H9 (cell line): ENCODE data around the gene TMEM9. TPM values are rescaled to one million over a fixed set of nuclear protein-coding genes. Genes with fewer than 3 reads are reported as not detected.

Experiments used
- DNase-seq: peaks from one replicate; pipeline ENCODE4 v3.0.0-alpha.2; 2017
- H2AFZ ChIP-seq: one replicate; pipeline ENCODE4 v1.6.1; 2013; ENCODE audit warnings: mild to moderate bottlenecking, low read length, control low read depth, moderate library complexity
- H2AK5ac ChIP-seq: 2 replicates; pipeline ENCODE4 v1.6.1; 2013; ENCODE audit warnings: low read length, control low read depth, mixed read lengths; ENCODE audit not compliant: insufficient read length
- H2BK120ac ChIP-seq: one replicate; pipeline ENCODE4 v1.6.1; 2013; ENCODE audit warnings: low read depth, mild to moderate bottlenecking, low read length, control low read depth, inconsistent platforms; ENCODE audit not compliant: poor library complexity, severe bottlenecking
- H2BK12ac ChIP-seq: 2 replicates; pipeline ENCODE4 v1.6.1; 2013; ENCODE audit warnings: low read length, control low read depth, mixed read lengths, low read depth; ENCODE audit not compliant: insufficient read length
- H2BK15ac ChIP-seq: 2 replicates; pipeline ENCODE4 v1.6.1; 2013; ENCODE audit warnings: low read depth, low read length, control low read depth
- H2BK20ac ChIP-seq: one replicate; pipeline ENCODE4 v1.6.1; 2013; ENCODE audit warnings: low read depth, mild to moderate bottlenecking, low read length, control low read depth, inconsistent platforms; ENCODE audit not compliant: poor library complexity, severe bottlenecking
- H2BK5ac ChIP-seq: 2 replicates; pipeline ENCODE4 v1.6.1; 2013; ENCODE audit warnings: low read length, control low read depth, mixed read lengths; ENCODE audit not compliant: insufficient read length
- H3K14ac ChIP-seq: 2 replicates; pipeline ENCODE4 v1.6.1; 2013; ENCODE audit warnings: low read length, control low read depth; ENCODE audit not compliant: insufficient read depth
- H3K18ac ChIP-seq: 2 replicates; pipeline ENCODE4 v1.6.1; 2013; ENCODE audit warnings: low read depth, mild to moderate bottlenecking, mixed read lengths, low read length, control low read depth; ENCODE audit not compliant: insufficient read length
- H3K23ac ChIP-seq: 2 replicates; pipeline ENCODE4 v1.6.1; 2013; ENCODE audit warnings: low read length, control low read depth, mixed read lengths, low read depth; ENCODE audit not compliant: insufficient read length
- H3K23me2 ChIP-seq: 2 replicates; pipeline ENCODE4 v1.6.1; 2013; ENCODE audit warnings: low read depth, mild to moderate bottlenecking, mixed read lengths, low read length, control low read depth; ENCODE audit not compliant: insufficient read length, poor library complexity, severe bottlenecking
- H3K27ac ChIP-seq: 2 replicates; pipeline ENCODE4 v1.5.1; 2013; ENCODE audit warnings: low read length, control low read depth, mixed read lengths, low read depth; ENCODE audit not compliant: insufficient read length
- H3K27me3 ChIP-seq: 2 replicates; pipeline ENCODE4 v1.6.1; 2013; ENCODE audit warnings: low read length, control low read depth, inconsistent platforms; ENCODE audit not compliant: insufficient read depth
- H3K4ac ChIP-seq: 2 replicates; pipeline ENCODE4 v1.6.1; 2013; ENCODE audit warnings: low read depth, mild to moderate bottlenecking, control low read depth, inconsistent platforms, low read length, moderate library complexity
- H3K4me1 ChIP-seq: 2 replicates; pipeline ENCODE4 v1.6.1; 2013; ENCODE audit warnings: low read length, control low read depth, inconsistent platforms; ENCODE audit not compliant: insufficient read depth
- H3K4me2 ChIP-seq: 2 replicates; pipeline ENCODE4 v1.6.1; 2013; ENCODE audit warnings: low read length, control low read depth, mixed read lengths; ENCODE audit not compliant: insufficient read length, insufficient read depth
- H3K56ac ChIP-seq: 2 replicates; pipeline ENCODE4 v1.6.1; 2013; ENCODE audit warnings: low read depth, mild to moderate bottlenecking, mixed read lengths, low read length, control low read depth; ENCODE audit not compliant: insufficient read length
- H3K79me1 ChIP-seq: 2 replicates; pipeline ENCODE4 v1.6.1; 2013; ENCODE audit warnings: low read depth, mild to moderate bottlenecking, moderate library complexity, low read length, control low read depth, inconsistent platforms; ENCODE audit not compliant: insufficient read depth, poor library complexity, severe bottlenecking
- H3K79me2 ChIP-seq: 2 replicates; pipeline ENCODE4 v1.6.1; 2013; ENCODE audit warnings: low read length, control low read depth, inconsistent platforms; ENCODE audit not compliant: insufficient read depth
- H3K9ac ChIP-seq: 2 replicates; pipeline ENCODE4 v1.6.1; 2013; ENCODE audit warnings: low read length, control low read depth, mixed read lengths; ENCODE audit not compliant: insufficient read length; ENCODE audit errors: extremely low read depth
- H3K9me3 ChIP-seq: one replicate; pipeline ENCODE4 v1.6.1; 2013; ENCODE audit warnings: low read depth, low read length, inconsistent platforms; ENCODE audit not compliant: control insufficient read depth
- H3T11ph ChIP-seq: one replicate; pipeline ENCODE4 v1.6.1; 2013; ENCODE audit warnings: mild to moderate bottlenecking, low read length, control low read depth, inconsistent platforms
- H4K20me1 ChIP-seq: one replicate; pipeline ENCODE4 v1.6.1; 2013; ENCODE audit not compliant: control insufficient read depth, insufficient read length, insufficient read depth
- H4K5ac ChIP-seq: 2 replicates; pipeline ENCODE4 v1.6.1; 2013; ENCODE audit warnings: low read depth, mild to moderate bottlenecking, mixed read lengths, low read length, control low read depth; ENCODE audit not compliant: insufficient read length
- H4K8ac ChIP-seq: replicated peaks from 2 replicates; pipeline ENCODE4 v1.6.1; 2013; ENCODE audit warnings: low read length, control low read depth, mixed read lengths, low read depth; ENCODE audit not compliant: insufficient read length
- H4K91ac ChIP-seq: 2 replicates; pipeline ENCODE4 v1.6.1; 2013; ENCODE audit warnings: low read depth, mild to moderate bottlenecking, moderate library complexity, mixed read lengths, low read length, control low read depth; ENCODE audit not compliant: insufficient read length
- H3K27ac Mint-ChIP-seq, 3 experiments: 2 replicates in 2 of 3; 3 replicates in 1 of 3; pipeline ENCODE4 v1.8.0; 2020 to 2021; ENCODE audit warnings: mixed read lengths in 3 of 3, mild to moderate bottlenecking in 1 of 3, moderate library complexity in 1 of 3
- H3K27me3 Mint-ChIP-seq: 2 replicates; pipeline ENCODE4 v1.8.0; 2021; ENCODE audit warnings: low read depth, mild to moderate bottlenecking, moderate library complexity, mixed read lengths
- H3K36me3 Mint-ChIP-seq, 3 experiments: 2 replicates in 2 of 3; 3 replicates in 1 of 3; pipeline ENCODE4 v1.8.0; 2020 to 2021; ENCODE audit warnings: low read depth in 3 of 3, mixed read lengths in 3 of 3; ENCODE audit not compliant: insufficient read depth in 1 of 3
- H3K4me1 Mint-ChIP-seq, 2 experiments: 2 replicates each; pipeline ENCODE4 v1.8.0; 2020; ENCODE audit warnings: mixed read lengths in 2 of 2
- H3K4me3 Mint-ChIP-seq, 2 experiments: 2 replicates in 1 of 2; 3 replicates in 1 of 2; pipeline ENCODE4 v1.8.0; 2020 to 2021; ENCODE audit warnings: mild to moderate bottlenecking in 2 of 2, mixed read lengths in 2 of 2, moderate library complexity in 1 of 2
- H3K9me3 Mint-ChIP-seq, 2 experiments: 2 replicates in 1 of 2; 3 replicates in 1 of 2; pipeline ENCODE4 v1.8.0; 2020; ENCODE audit warnings: mild to moderate bottlenecking in 2 of 2, mixed read lengths in 2 of 2, moderate library complexity in 1 of 2
- CTCF ChIP-seq: fragments of 200-600 bp; sonication (generic); conservative IDR thresholded peaks from 3 replicates; pipeline ENCODE4 v1.8.0; 2021; ENCODE audit warnings: antibody characterized with exemption, mild to moderate bottlenecking
- WGBS: extraction: QIAGEN DNeasy Blood & Tissue Kit; methylation state at CpG from one replicate; pipeline ENCODE4 v1.1.7; 2013; ENCODE audit warnings: missing lambda C conversion rate, low lambda C conversion rate, mixed read lengths; ENCODE audit not compliant: insufficient read length; ENCODE audit errors: extremely low coverage; 5-methylcytosine and 5-hydroxymethylcytosine counted together
- total RNA-seq: library from RNA; stranded (reverse); gene quantifications from 2 replicates; pipeline ENCODE4 v1.2.1, GENCODE V29; 2021

TMEM9 gene
- total RNA-seq, 1 experiment from 2014 or later: 93.4 TPM

GRCh38 chr1:201093962-201094361 lies 60.3 kb downstream of the TMEM9 start:
- no CpG with 5 or more reads among the region's 7 CpGs for WGBS
- no peak overlapping the region for H3K18ac ChIP-seq
- no peaks in the 10 kb centered on the region for H3K79me1 ChIP-seq
- H4K8ac ChIP-seq: no peak overlapping the region
- H2AFZ ChIP-seq: no peak overlapping the region
- no peak overlapping the region for H3K9ac ChIP-seq
- H3K4ac ChIP-seq: no peak overlapping the region
- no peak overlapping the region for H3K27ac Mint-ChIP-seq
- no peak overlapping the region for H2BK15ac ChIP-seq
- no peaks in the 10 kb centered on the region for H3K79me2 ChIP-seq
- no peak overlapping the region for H3T11ph ChIP-seq
- H2BK20ac ChIP-seq: no peak overlapping the region
- H2BK12ac ChIP-seq: no peak overlapping the region
- H3K27me3 ChIP-seq: no peaks in the 10 kb centered on the region; the same call in 1 of the 2 replicates
- H3K23me2 ChIP-seq: no peaks in the 10 kb centered on the region
- no peaks in the 10 kb centered on the region for H3K9me3 ChIP-seq
- no peaks in the 10 kb centered on the region for H3K36me3 Mint-ChIP-seq
- peaks cover 3% of the 10 kb centered on the region for H3K27me3 Mint-ChIP-seq
- no peak overlapping the region for H3K56ac ChIP-seq
- H3K4me2 ChIP-seq: no peak overlapping the region
- H3K4me1 Mint-ChIP-seq: peaks cover 8 to 14% of the 10 kb centered on the region in 2 experiments
- no peak overlapping the region for H2BK120ac ChIP-seq
- H3K23ac ChIP-seq: no peak overlapping the region
- H3K27ac ChIP-seq: no peak overlapping the region
- H4K91ac ChIP-seq: no peak overlapping the region
- H4K20me1 ChIP-seq: no peaks in the 10 kb centered on the region
- H3K4me1 ChIP-seq: no peaks in the 10 kb centered on the region
- H3K14ac ChIP-seq: no peak overlapping the region
- H3K9me3 Mint-ChIP-seq: no peaks in the 10 kb centered on the region
- DNase-seq: no peak
- H3K4me3 Mint-ChIP-seq: no peak overlapping the region
- no peak overlapping the region for H4K5ac ChIP-seq
- no peak overlapping the region for H2AK5ac ChIP-seq
- TF ChIP-seq CTCF: no peak
- H2BK5ac ChIP-seq: no peak overlapping the region
